HEK293T (cell line): Measurements from ENCODE around the gene ASIC4.

Source experiments
- CTCF ChIA-PET: fragments of 350-600 bp; formaldehyde crosslinking; extraction: SDS; loops from one replicate; lab custom pipeline; 2021; ENCODE audit warnings: antibody characterized with exemption, inconsistent platforms; lab: Yijun Ruan, JAX
- POLR2A ChIA-PET: fragments of 350-600 bp; formaldehyde crosslinking; extraction: SDS; loops from one replicate; lab custom pipeline; 2020; ENCODE audit warnings: antibody characterized with exemption, inconsistent platforms; lab: Yijun Ruan, JAX
- DNase-seq: peaks from one replicate; pipeline ENCODE4 v3.0.0; 2012; ENCODE audit warnings: mixed read lengths; ENCODE audit errors: extremely low spot score
- ARNT ChIP-seq: fragments of 450-650 bp; IDR thresholded peaks from 2 replicates; pipeline ENCODE4 v1.6.1; 2017; ENCODE audit warnings: mild to moderate bottlenecking
- BHLHE40 ChIP-seq: fragments of 450-650 bp; IDR thresholded peaks from 2 replicates; pipeline ENCODE4 v1.6.1; 2016; ENCODE audit warnings: mild to moderate bottlenecking, moderate library complexity, borderline replicate concordance
- CTBP1 ChIP-seq: fragments of 450-650 bp; IDR thresholded peaks from 2 replicates; pipeline ENCODE4 v1.6.1; 2016; ENCODE audit warnings: borderline replicate concordance
- ELF4 ChIP-seq: fragments of 450-650 bp; IDR thresholded peaks from 2 replicates; pipeline ENCODE4 v1.6.1; 2017; ENCODE audit warnings: antibody characterized with exemption
- FOXA1 ChIP-seq: fragments of 450-650 bp; IDR thresholded peaks from 2 replicates; pipeline ENCODE4 v1.6.1; 2016; ENCODE audit warnings: mild to moderate bottlenecking
- FOXK2 ChIP-seq: fragments of 450-650 bp; IDR thresholded peaks from 2 replicates; pipeline ENCODE4 v1.6.1; 2016; ENCODE audit warnings: mild to moderate bottlenecking
- FOXM1 ChIP-seq: fragments of 450-650 bp; IDR thresholded peaks from 2 replicates; pipeline ENCODE4 v1.6.1; 2017; ENCODE audit warnings: mild to moderate bottlenecking, borderline replicate concordance
- HDGF ChIP-seq: fragments of 450-650 bp; IDR thresholded peaks from 2 replicates; pipeline ENCODE4 v1.6.1; 2017; ENCODE audit warnings: antibody characterized with exemption, borderline replicate concordance
- L3MBTL2 ChIP-seq: fragments of 450-650 bp; conservative IDR thresholded peaks from 2 replicates; pipeline ENCODE4 v1.6.1; 2016; ENCODE audit warnings: mild to moderate bottlenecking
- LEF1 ChIP-seq: fragments of 450-650 bp; IDR thresholded peaks from 2 replicates; pipeline ENCODE4 v1.6.1; 2017; ENCODE audit warnings: mild to moderate bottlenecking, borderline replicate concordance
- NFRKB ChIP-seq: fragments of 450-650 bp; IDR thresholded peaks from 2 replicates; pipeline ENCODE4 v1.6.1; 2016; ENCODE audit warnings: mild to moderate bottlenecking, moderate library complexity
- SP1 ChIP-seq: fragments of 450-650 bp; IDR thresholded peaks from 2 replicates; pipeline ENCODE4 v1.6.1; 2017
- SUZ12 ChIP-seq: fragments of 450-650 bp; IDR thresholded peaks from 2 replicates; pipeline ENCODE4 v1.6.1; 2016; ENCODE audit warnings: mild to moderate bottlenecking
- TARDBP ChIP-seq: fragments of 450-650 bp; IDR thresholded peaks from 2 replicates; pipeline ENCODE4 v1.6.1; 2016
- ZNF384 ChIP-seq: fragments of 450-650 bp; IDR thresholded peaks from 2 replicates; pipeline ENCODE4 v1.6.1; 2016
- TF ChIP-seq, protein P1 (sequence below): fragments of 450-650 bp; IDR thresholded peaks from 2 replicates; pipeline ENCODE4 v1.6.1; 2016

Gene ASIC4

DNA sequence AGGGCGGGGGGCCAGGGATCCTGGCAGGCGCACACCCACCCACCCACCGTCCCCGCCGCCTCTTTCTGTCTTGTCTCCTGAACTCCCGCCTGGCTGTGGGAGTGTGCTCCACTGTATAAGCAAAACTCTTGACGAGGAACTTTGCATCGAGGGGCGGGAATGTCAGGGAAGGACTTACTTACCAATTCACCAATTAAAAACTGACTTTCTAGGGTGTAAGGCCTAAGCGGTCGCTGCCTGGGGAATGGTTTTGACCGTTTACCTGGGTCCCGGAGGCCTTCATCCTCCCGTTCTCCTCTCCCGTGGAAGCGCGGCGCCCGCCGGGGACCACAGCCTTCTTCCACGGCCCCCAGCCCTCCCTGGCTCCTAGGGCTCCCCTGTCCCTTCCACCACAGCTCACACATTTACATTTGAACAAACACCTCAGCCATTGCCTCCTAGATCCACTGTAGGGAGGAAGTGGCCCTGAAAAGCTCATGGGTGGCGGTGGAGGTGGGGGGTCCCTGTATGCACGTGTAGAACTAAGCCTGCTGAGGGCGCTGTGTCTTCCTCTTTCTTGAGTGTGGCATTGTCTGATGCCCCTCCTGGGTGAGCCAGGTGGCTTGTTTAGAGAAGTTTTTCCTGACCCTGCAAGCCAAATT, 8.9 kb downstream of the ASIC4 start:
- POLR2A ChIA-PET, result interaction anchor here (0.5 to 1.6 kb wide), 3 partner anchors 26 to 880 kb away, joined by 3 to 6 read pairs (median 3); no protein-coding TSS in a partner anchor

DNA sequence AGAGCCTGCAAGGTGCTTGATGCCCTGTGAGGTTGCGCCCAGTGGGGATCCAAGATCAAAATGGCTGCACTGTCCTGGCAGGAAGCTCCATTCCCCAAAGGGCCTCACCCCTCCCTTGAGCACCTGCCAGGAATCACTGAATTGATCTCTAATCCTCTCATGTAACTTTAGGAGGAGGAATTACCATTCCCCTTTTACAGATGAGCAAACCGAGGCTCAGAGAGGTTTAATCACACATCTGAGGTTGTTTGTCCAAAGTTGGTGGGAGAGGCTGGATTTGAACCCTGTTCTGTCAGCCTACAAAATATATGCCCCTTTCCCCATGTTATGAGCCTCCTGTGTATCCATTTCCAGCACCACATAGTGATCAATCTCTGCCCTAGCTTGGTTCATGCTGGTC, 10.5 kb downstream of the ASIC4 start:
- TF ChIP-seq FOXK2 (no peak), ELF4 (no peak), NFRKB (no peak), LEF1 (no peak), ZNF384 (no peak), SP1 (no peak), CTBP1 (no peak), FOXM1 (no peak)
- TF ChIP-seq, protein P1, sequence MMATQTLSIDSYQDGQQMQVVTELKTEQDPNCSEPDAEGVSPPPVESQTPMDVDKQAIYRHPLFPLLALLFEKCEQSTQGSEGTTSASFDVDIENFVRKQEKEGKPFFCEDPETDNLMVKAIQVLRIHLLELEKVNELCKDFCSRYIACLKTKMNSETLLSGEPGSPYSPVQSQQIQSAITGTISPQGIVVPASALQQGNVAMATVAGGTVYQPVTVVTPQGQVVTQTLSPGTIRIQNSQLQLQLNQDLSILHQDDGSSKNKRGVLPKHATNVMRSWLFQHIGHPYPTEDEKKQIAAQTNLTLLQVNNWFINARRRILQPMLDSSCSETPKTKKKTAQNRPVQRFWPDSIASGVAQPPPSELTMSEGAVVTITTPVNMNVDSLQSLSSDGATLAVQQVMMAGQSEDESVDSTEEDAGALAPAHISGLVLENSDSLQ, result no peak
- POLR2A ChIA-PET, result no interaction called here
- CTCF ChIA-PET, result interaction anchor here (3.8 kb wide), 1 partner anchor 15 kb away, joined by 25 read pairs; no protein-coding TSS in a partner anchor
- DNase-seq, result no peak

More for the DNA sequence above, 8.9 kb downstream of the ASIC4 start:
- TF ChIP-seq CTBP1, result no peak
- TF ChIP-seq SUZ12, result no peak
- TF ChIP-seq, protein P1, result no peak
- TF ChIP-seq LEF1, result no peak
- TF ChIP-seq FOXK2, result no peak
- no peak for TF ChIP-seq L3MBTL2
- no peak for TF ChIP-seq HDGF
- no peak for TF ChIP-seq FOXA1
- TF ChIP-seq ARNT, result no peak
- TF ChIP-seq TARDBP, result no peak
- TF ChIP-seq ELF4, result no peak
- no peak for TF ChIP-seq NFRKB
- no peak for TF ChIP-seq SP1
- no peak for TF ChIP-seq FOXM1
- TF ChIP-seq BHLHE40, result no peak
- TF ChIP-seq ZNF384, result no peak
- CTCF ChIA-PET, result interaction anchor here (0.7 to 3.8 kb wide), 6 partner anchors 9 to 133 kb away, joined by 3 to 25 read pairs (median 4); partner anchors contain the start of genes ASIC4 and GMPPA
- no peak for DNase-seq

DNA sequence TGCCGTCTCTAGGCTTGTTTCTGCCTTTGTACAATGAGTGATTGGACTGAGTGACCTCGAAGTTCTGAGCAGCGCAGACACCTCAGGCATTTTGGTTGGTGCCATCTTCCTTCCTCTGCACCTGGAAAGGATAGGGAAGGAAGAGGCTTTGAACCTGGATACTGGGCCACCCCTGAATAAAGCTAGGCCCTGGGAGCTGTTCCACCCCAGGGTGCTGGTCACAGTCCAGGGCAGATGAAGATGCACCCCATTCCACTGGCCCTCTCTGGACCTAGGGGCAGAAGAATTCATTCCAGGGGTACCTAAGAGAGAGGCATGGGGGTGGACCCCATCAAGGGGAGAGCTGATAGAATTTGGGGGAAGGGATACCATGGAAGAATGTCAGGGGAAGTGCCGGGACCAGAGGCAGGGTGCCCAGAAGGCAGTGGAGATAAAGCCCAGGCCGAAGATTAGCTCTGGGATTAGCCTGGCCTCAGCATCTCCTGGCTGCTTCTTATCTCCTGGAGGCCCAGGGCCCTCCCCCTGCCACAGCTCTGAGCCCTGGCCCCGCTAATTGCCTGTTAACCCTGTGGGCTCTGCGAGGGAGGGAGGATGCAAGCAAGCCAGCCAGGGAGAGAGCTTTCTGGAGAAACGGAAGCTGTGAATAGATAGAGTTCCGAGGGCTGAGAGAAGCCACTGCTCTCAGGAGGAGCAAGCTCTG, 11.4 kb downstream of the ASIC4 start:
- no peak for TF ChIP-seq FOXA1
- no peak for TF ChIP-seq FOXM1
- TF ChIP-seq, protein P1, result no peak
- no peak for TF ChIP-seq FOXK2
- no peak for TF ChIP-seq ZNF384
- no peak for TF ChIP-seq ARNT
- no peak for TF ChIP-seq L3MBTL2
- TF ChIP-seq SP1, result no peak
- no peak for TF ChIP-seq LEF1
- no peak for TF ChIP-seq ELF4
- no peak for TF ChIP-seq TARDBP
- TF ChIP-seq SUZ12, result no peak
- no peak for TF ChIP-seq CTBP1
- TF ChIP-seq BHLHE40, result no peak
- TF ChIP-seq HDGF, result no peak
- TF ChIP-seq NFRKB, result no peak

DNA sequence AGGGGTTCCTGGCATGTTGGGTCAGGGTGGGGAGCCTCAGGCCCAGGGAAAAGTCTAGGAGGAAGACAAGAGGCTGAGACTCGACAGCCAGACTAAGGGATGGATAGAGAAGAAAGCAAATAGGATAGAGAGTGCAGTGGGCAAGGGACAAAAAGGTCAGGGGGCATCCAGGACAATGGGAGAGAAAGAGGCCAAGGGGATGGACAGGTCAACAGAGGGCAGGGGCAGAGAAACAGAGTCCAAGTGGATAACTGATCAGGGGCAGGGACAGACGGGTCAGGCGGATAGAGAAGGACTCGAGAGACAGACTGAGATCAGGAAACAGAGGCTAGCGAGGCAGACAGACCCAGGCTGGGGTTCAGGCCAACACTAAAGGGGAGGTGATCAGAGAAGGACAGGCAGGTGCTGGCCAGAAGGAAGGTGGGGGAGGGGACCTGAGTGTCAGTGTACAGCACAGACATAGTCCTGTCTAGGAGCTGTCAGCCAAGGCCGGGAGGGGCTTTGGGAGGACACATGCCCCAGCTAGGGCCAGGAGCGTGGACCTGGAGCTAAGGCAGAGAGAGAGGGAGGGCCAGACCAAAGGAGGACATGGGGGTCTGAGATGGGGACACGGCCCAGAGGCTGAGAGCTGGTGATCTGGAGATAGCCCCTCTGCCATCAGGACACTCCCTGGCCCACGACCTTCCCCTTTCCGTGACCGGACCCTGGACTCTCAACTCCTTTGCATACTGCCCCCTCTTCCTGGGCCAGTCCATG, 12.2 kb downstream of the ASIC4 start:
- ChIA-PET CTCF (interaction anchor here (0.6 to 3.8 kb wide), 10 partner anchors 13 to 388 kb away, joined by 3 to 25 read pairs (median 5); partner anchors contain the start of gene ASIC4), POLR2A (interaction anchor here (1.6 to 2.0 kb wide), 2 partner anchors 17 to 28 kb away, joined by 3 to 6 read pairs; partner anchors contain the start of gene GMPPA)
- no peak for DNase-seq
- TF ChIP-seq FOXM1 (no peak), BHLHE40 (no peak), CTBP1 (no peak)

More for the DNA sequence above, 11.4 kb downstream of the ASIC4 start:
- POLR2A ChIA-PET, result interaction anchor here (1.6 to 2.0 kb wide), 2 partner anchors 16 to 27 kb away, joined by 3 to 6 read pairs; partner anchors contain the start of gene GMPPA
- CTCF ChIA-PET, result interaction anchor here (0.6 to 3.8 kb wide), 7 partner anchors 12 to 389 kb away, joined by 3 to 25 read pairs (median 6); partner anchors contain the start of gene ASIC4
- DNase-seq, result no peak

DNA sequence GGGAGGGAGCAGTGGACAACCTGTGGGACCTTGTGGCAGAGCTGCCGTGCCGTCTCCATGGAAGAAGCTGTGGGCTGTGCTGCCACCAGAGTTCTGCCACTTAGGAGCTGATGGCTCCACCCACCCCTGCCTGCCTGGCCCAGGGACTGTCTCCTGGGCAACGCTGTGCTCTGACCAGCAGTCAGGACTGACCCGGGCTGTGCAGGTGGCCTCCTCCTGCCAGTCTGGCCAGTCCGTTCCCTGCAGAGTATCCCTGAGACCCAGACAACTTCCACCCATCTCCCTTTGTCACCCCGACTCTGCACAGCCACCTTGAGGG, 12.8 kb downstream of the ASIC4 start:
- no peak for DNase-seq
- ChIA-PET POLR2A (interaction anchor here (1.6 to 2.0 kb wide), 2 partner anchors 17 to 28 kb away, joined by 3 to 6 read pairs; partner anchors contain the start of gene GMPPA), CTCF (interaction anchor here (0.7 to 3.0 kb wide), 6 partner anchors 9 to 51 kb away, joined by 3 to 20 read pairs (median 4); a partner anchor contains a TSS)
- TF ChIP-seq NFRKB, result no peak
- TF ChIP-seq SP1, result no peak
- TF ChIP-seq FOXA1, result no peak
- no peak for TF ChIP-seq ARNT
- TF ChIP-seq ELF4, result no peak
- TF ChIP-seq FOXK2, result no peak
- TF ChIP-seq ZNF384, result no peak
- TF ChIP-seq CTBP1, result no peak
- TF ChIP-seq, protein P1, result no peak
- no peak for TF ChIP-seq BHLHE40
- TF ChIP-seq SUZ12, result no peak
- no peak for TF ChIP-seq L3MBTL2
- TF ChIP-seq FOXM1, result no peak
- no peak for TF ChIP-seq HDGF
- TF ChIP-seq TARDBP, result no peak
- TF ChIP-seq LEF1, result no peak
